ENCODE measurements around the gene RAB11FIP3. TPM values are rescaled to one million over a fixed set of nuclear protein-coding genes. Genes with fewer than 3 reads are reported as not detected.
"Not testable (repeated sequence)": the region's sequence is repeated elsewhere in the genome, so short reads cannot be mapped to it uniquely, and the experiment has no call there.

Gene RAB11FIP3
- 10 to 100 TPM; 39.9 to 45.1 TPM for total RNA-seq
- total RNA-seq: 34.7 to 44.4 reads per million in 2 donors

GRCh38 chr16:425082-425718 is at the start of gene RAB11FIP3:
RAB11FIP3 (plus strand) TSS chr16:425649; CDS start chr16:426007, 358 bp downstream.
- Mint-ChIP-seq H3K27me3 (no peaks in the 10 kb centered on the region), H3K4me1 (peaks cover 24% of the 10 kb centered on the region), H3K4me3 (peak within 1 kb of the TSS; percentile 88), H3K36me3 (ENCODE audit: low read depth) (no peaks in the 10 kb centered on the region), H3K27ac (peak within 1 kb of the TSS; percentile 49)
- peak; percentile 72 to 79 (median 76) for DNase-seq
- peak; percentile 94 for ATAC-seq
- no peaks in the 10 kb centered on the region for H3K9me3 ChIP-seq (ENCODE audit: control insufficient read depth, low read length, poor library complexity, severe bottlenecking)

- no peak overlapping the region for H3K4me3 Mint-ChIP-seq
- no peaks in the 10 kb centered on the region for H3K9me3 ChIP-seq (ENCODE audit: control insufficient read depth, low read length, poor library complexity, severe bottlenecking)
- peaks cover 10% of the 10 kb centered on the region for H3K4me1 Mint-ChIP-seq
- H3K36me3 Mint-ChIP-seq (ENCODE audit: low read depth): peaks cover 4% of the 10 kb centered on the region
- no peak for ATAC-seq
- no peak for DNase-seq
- H3K27me3 Mint-ChIP-seq: no peaks in the 10 kb centered on the region
- peak overlapping the region; percentile 4 for H3K27ac Mint-ChIP-seq
These were observed 49.3 kb upstream of the RAB11FIP3 start for GRCh38 chr16:375927-376816.

GRCh38 chr16:376817-377418 is 48.5 kb upstream of the RAB11FIP3 start:
- peaks cover 7% of the 10 kb centered on the region for H3K4me1 Mint-ChIP-seq
- peaks cover 4% of the 10 kb centered on the region for H3K36me3 Mint-ChIP-seq (ENCODE audit: low read depth)
- DNase-seq (no peak), ATAC-seq (no peak)
- no peak overlapping the region for H3K4me3 Mint-ChIP-seq
- peak overlapping the region; percentile 4 for H3K27ac Mint-ChIP-seq
- H3K9me3 ChIP-seq (ENCODE audit: control insufficient read depth, low read length, poor library complexity, severe bottlenecking): no peaks in the 10 kb centered on the region
- no peaks in the 10 kb centered on the region for H3K27me3 Mint-ChIP-seq

GRCh38 chr16:377419-377951 is 48.0 kb upstream of the RAB11FIP3 start:
- Mint-ChIP-seq H3K27me3 (no peaks in the 10 kb centered on the region), H3K36me3 (ENCODE audit: low read depth) (peaks cover 4% of the 10 kb centered on the region), H3K4me1 (peaks cover 6% of the 10 kb centered on the region), H3K27ac (no peak overlapping the region), H3K4me3 (no peak overlapping the region)
- H3K9me3 ChIP-seq (ENCODE audit: control insufficient read depth, low read length, poor library complexity, severe bottlenecking): no peaks in the 10 kb centered on the region
- DNase-seq (no peak), ATAC-seq (no peak)

- H3K36me3 Mint-ChIP-seq (ENCODE audit: low read depth); H3K27me3 Mint-ChIP-seq; H3K27ac Mint-ChIP-seq; H3K4me3 Mint-ChIP-seq; H3K4me1 Mint-ChIP-seq; H3K9me3 ChIP-seq (ENCODE audit: control insufficient read depth, low read length, poor library complexity, severe bottlenecking); ATAC-seq; DNase-seq: not testable (repeated sequence)
These were observed 47.2 kb upstream of the RAB11FIP3 start for GRCh38 chr16:378113-378820.

GRCh38 chr16:378821-379182 is 46.6 kb upstream of the RAB11FIP3 start:
- ATAC-seq (no peak), DNase-seq (no peak)
- no peaks in the 10 kb centered on the region for H3K27me3 Mint-ChIP-seq
- no peaks in the 10 kb centered on the region for H3K9me3 ChIP-seq (ENCODE audit: control insufficient read depth, low read length, poor library complexity, severe bottlenecking)
- peaks cover 12% of the 10 kb centered on the region for H3K4me1 Mint-ChIP-seq
- H3K36me3 Mint-ChIP-seq (ENCODE audit: low read depth): peaks cover 4% of the 10 kb centered on the region
- H3K4me3 Mint-ChIP-seq: peak overlapping the region; percentile 92
- H3K27ac Mint-ChIP-seq: peak overlapping the region; percentile 92

GRCh38 chr16:379183-379960 is 46.1 kb upstream of the RAB11FIP3 start:
- H3K4me1 Mint-ChIP-seq: peaks cover 12% of the 10 kb centered on the region
- no peaks in the 10 kb centered on the region for H3K9me3 ChIP-seq (ENCODE audit: control insufficient read depth, low read length, poor library complexity, severe bottlenecking)
- ATAC-seq: no peak
- peaks cover 4% of the 10 kb centered on the region for H3K36me3 Mint-ChIP-seq (ENCODE audit: low read depth)
- no peaks in the 10 kb centered on the region for H3K27me3 Mint-ChIP-seq
- peak overlapping the region; percentile 92 for H3K27ac Mint-ChIP-seq
- no peak for DNase-seq
- H3K4me3 Mint-ChIP-seq: peak overlapping the region; percentile 92

GRCh38 chr16:379961-380761 is 45.3 kb upstream of the RAB11FIP3 start:
- DNase-seq: no peak
- Mint-ChIP-seq H3K36me3 (ENCODE audit: low read depth) (peaks cover 4% of the 10 kb centered on the region), H3K27ac (peak overlapping the region; percentile 92), H3K4me1 (peaks cover 12% of the 10 kb centered on the region), H3K4me3 (peak overlapping the region; percentile 92), H3K27me3 (no peaks in the 10 kb centered on the region)
- peak; percentile 48 for ATAC-seq
- no peaks in the 10 kb centered on the region for H3K9me3 ChIP-seq (ENCODE audit: control insufficient read depth, low read length, poor library complexity, severe bottlenecking)

GRCh38 chr16:380762-381011 is 44.8 kb upstream of the RAB11FIP3 start:
- H3K27ac Mint-ChIP-seq: peak overlapping the region; percentile 92
- peaks cover 4% of the 10 kb centered on the region for H3K36me3 Mint-ChIP-seq (ENCODE audit: low read depth)
- peaks cover 12% of the 10 kb centered on the region for H3K4me1 Mint-ChIP-seq
- H3K9me3 ChIP-seq (ENCODE audit: control insufficient read depth, low read length, poor library complexity, severe bottlenecking): no peaks in the 10 kb centered on the region
- no peaks in the 10 kb centered on the region for H3K27me3 Mint-ChIP-seq
- DNase-seq: no peak
- peak overlapping the region; percentile 92 for H3K4me3 Mint-ChIP-seq
- no peak for ATAC-seq

- no peaks in the 10 kb centered on the region for H3K9me3 ChIP-seq (ENCODE audit: control insufficient read depth, low read length, poor library complexity, severe bottlenecking)
- H3K27me3 Mint-ChIP-seq: no peaks in the 10 kb centered on the region
- peak in 1 of 3 donors; percentile 40 for DNase-seq
- H3K4me1 Mint-ChIP-seq: peaks cover 13% of the 10 kb centered on the region
- peak overlapping the region; percentile 92 for H3K27ac Mint-ChIP-seq
- peak; percentile 44 for ATAC-seq
- H3K36me3 Mint-ChIP-seq (ENCODE audit: low read depth): peaks cover 4% of the 10 kb centered on the region
- peak overlapping the region; percentile 92 for H3K4me3 Mint-ChIP-seq
These were observed 44.2 kb upstream of the RAB11FIP3 start for GRCh38 chr16:381012-381788.

Measured in T-helper 17 cell (primary cell).